Measurements from ENCODE around the gene RINL. TPM values are rescaled to one million over a fixed set of nuclear protein-coding genes. Genes with fewer than 3 reads are reported as not detected.
"Not testable (repeated sequence)": the region's sequence is repeated elsewhere in the genome, so short reads cannot be mapped to it uniquely, and the experiment has no call there.

RINL gene
- total RNA-seq, 1 donor from 2014 or later, result 65.0 TPM

DNA sequence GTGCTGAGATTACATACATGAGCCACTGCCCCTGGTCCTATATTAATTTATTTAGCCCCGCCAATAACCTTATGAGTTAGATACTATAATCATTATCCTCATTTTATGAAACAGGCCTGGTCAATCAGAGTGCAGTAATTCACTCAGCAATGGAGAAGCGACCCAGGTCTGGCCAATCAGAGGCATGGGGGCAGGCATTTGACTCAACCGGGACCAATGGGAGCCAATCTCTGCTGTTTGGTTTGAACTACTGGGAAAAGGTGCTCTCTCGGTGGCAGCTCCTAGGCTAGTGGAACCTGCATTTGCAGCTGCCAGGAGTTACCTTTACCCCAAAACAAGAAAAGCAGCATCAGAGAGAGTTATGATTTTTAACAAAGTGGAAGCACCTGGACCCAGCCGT lies 14.8 kb upstream of the RINL start:
- no peak overlapping the region for H3K27ac Mint-ChIP-seq
- POLR2A ChIA-PET, result no interaction called here
- intact Hi-C loops (cut with micrococcal nuclease), result no loop called here

DNA sequence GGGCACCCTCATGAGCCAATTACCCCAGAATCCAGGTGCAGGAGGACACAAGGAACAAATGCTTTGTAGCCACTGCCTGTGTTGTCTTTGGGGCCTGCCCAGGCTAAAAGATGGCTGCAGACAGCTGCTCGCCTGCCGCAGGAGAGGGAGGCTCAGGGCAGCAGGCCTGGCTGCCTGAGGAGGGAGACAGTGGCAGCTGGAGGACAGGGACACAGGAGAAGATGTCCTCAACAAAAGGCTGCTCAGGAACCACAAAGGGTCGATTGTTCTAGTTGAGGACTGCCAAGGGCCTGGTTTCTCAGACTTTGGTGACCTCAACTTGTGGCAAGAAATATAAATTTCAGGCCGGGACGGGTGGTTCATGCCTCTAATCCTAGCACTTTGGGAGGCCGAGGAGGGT lies 13.7 kb upstream of the RINL start:
- peaks cover 27% of the 10 kb centered on the region for H3K36me3 Mint-ChIP-seq (ENCODE audit: low read depth)
- no peaks in the 10 kb centered on the region for H3K27me3 Mint-ChIP-seq
- H3K9me3 Mint-ChIP-seq, result no peaks in the 10 kb centered on the region
- TF ChIP-seq, protein P1, sequence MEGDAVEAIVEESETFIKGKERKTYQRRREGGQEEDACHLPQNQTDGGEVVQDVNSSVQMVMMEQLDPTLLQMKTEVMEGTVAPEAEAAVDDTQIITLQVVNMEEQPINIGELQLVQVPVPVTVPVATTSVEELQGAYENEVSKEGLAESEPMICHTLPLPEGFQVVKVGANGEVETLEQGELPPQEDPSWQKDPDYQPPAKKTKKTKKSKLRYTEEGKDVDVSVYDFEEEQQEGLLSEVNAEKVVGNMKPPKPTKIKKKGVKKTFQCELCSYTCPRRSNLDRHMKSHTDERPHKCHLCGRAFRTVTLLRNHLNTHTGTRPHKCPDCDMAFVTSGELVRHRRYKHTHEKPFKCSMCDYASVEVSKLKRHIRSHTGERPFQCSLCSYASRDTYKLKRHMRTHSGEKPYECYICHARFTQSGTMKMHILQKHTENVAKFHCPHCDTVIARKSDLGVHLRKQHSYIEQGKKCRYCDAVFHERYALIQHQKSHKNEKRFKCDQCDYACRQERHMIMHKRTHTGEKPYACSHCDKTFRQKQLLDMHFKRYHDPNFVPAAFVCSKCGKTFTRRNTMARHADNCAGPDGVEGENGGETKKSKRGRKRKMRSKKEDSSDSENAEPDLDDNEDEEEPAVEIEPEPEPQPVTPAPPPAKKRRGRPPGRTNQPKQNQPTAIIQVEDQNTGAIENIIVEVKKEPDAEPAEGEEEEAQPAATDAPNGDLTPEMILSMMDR (IDR thresholded peaks at IDR 0.05), result no peak
- no peak overlapping the region for H3K27ac Mint-ChIP-seq
- ChIA-PET CTCF (no interaction called here), POLR2A (interaction anchor here (0.8 kb wide), 1 partner anchor 97 kb away, joined by 3 read pairs; no protein-coding TSS in a partner anchor)
- intact Hi-C loops (cut with micrococcal nuclease), result no loop called here
- ATAC-seq (ENCODE audit: low read depth), result no peak
- H3K4me1 Mint-ChIP-seq, result peaks cover 1% of the 10 kb centered on the region
- no peak for DNase-seq
- no peak overlapping the region for H3K4me3 Mint-ChIP-seq

More for the DNA sequence above, 14.8 kb upstream of the RINL start:
- no peaks in the 10 kb centered on the region for H3K9me3 Mint-ChIP-seq
- DNase-seq (no peak), ATAC-seq (ENCODE audit: low read depth) (no peak)
- H3K4me3 Mint-ChIP-seq, result no peak overlapping the region
- H3K27me3 Mint-ChIP-seq, result no peaks in the 10 kb centered on the region
- CTCF ChIA-PET, result no interaction called here
- H3K36me3 Mint-ChIP-seq (ENCODE audit: low read depth), result peaks cover 27% of the 10 kb centered on the region
- TF ChIP-seq, protein P1 (IDR thresholded peaks at IDR 0.05), result no peak
- H3K4me1 Mint-ChIP-seq, result peaks cover 8% of the 10 kb centered on the region

DNA sequence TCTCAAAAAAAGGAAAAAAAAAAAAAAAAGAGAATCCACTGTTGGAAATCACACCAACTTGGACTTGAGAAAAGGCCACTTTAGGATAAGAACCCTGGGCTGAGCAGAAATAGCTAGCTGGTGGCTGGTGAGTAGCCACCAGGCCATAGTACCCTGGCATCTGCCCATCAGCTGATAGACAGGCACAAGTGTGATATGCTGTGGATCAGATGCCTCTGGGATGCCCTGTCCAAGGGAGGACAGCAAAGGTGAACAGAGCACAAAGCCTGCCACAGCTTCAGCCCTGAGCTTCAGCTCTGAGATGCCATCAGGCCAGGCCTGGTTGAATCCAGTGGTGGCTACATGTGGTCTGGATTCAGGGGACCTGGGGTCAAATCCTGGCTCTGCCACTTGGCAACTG lies 12.6 kb upstream of the RINL start:
- Mint-ChIP-seq H3K27me3 (no peaks in the 10 kb centered on the region), H3K4me1 (no peaks in the 10 kb centered on the region), H3K4me3 (no peak overlapping the region), H3K27ac (no peak overlapping the region), H3K36me3 (ENCODE audit: low read depth) (peaks cover 27% of the 10 kb centered on the region), H3K9me3 (no peaks in the 10 kb centered on the region)
- intact Hi-C loops (cut with micrococcal nuclease), result no loop called here
- DNase-seq, result no peak
- ChIA-PET CTCF (no interaction called here), POLR2A (interaction anchor here (0.7 kb wide), 1 partner anchor 42 kb away, joined by 3 read pairs; no protein-coding TSS in a partner anchor)
- TF ChIP-seq, protein P1 (IDR thresholded peaks at IDR 0.05), result no peak
- ATAC-seq (ENCODE audit: low read depth), result no peak

DNA sequence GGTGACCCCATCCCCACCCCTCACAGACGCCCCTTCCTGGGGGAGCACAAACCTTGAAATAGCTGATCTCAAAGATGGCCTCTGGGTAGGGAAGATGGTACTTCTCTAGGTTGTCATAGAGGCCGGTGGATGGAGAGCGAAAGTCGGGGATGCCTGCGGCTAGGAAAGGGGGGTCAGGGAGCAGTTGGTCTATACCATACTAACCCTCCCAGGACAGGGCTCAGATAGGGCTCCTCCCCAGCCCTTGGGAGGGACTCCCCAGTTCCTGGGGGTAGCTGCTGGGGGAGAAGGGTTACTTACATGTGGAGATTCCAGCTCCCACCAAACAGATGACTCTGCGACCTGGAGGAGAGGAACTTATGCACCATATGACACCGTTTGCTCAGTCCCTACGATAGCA lies 11.7 kb upstream of the RINL start:
- DNase-seq, result no peak
- no peak overlapping the region for H3K4me3 Mint-ChIP-seq
- no peaks in the 10 kb centered on the region for H3K9me3 Mint-ChIP-seq
- H3K36me3 Mint-ChIP-seq (ENCODE audit: low read depth), result peaks cover 27% of the 10 kb centered on the region
- CTCF ChIA-PET, result interaction anchor here (0.7 to 1.3 kb wide), 2 partner anchors 41 to 58 kb away, joined by 3 read pairs; partner anchors contain the start of gene ECH1
- no peaks in the 10 kb centered on the region for H3K4me1 Mint-ChIP-seq
- H3K27ac Mint-ChIP-seq, result no peak overlapping the region
- POLR2A ChIA-PET, result interaction anchor here (0.5 to 1.4 kb wide), 3 partner anchors 11 to 38 kb away, joined by 4 read pairs; partner anchors contain the start of gene RINL
- ATAC-seq (ENCODE audit: low read depth), result no peak
- TF ChIP-seq, protein P1 (IDR thresholded peaks at IDR 0.05), result no peak
- no peaks in the 10 kb centered on the region for H3K27me3 Mint-ChIP-seq
- intact Hi-C loops (cut with micrococcal nuclease), result loop anchor here (10.0 kb wide), 1 partner anchor 375 kb away; no protein-coding TSS in a partner anchor

DNA sequence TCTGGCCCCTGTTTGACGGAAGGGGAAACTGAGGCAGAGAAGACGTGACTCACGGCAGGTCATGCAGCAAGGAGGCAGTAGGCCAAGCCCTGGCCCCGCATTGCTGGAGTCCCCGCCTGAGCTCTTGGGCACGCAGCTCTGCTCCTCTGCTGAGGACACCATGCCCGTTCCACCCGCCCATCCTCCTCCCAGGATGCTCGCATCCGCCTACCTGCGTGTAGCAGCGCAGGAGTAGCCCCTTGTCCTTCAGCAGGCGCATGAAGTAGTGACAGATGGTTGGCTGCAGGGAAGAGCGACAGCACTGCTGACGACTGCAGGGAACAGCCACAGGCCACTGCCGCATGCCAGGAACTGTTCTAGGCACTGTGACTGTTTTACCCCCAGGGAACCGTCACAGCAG lies 10.8 kb upstream of the RINL start:
- H3K36me3 Mint-ChIP-seq (ENCODE audit: low read depth), result peaks cover 25% of the 10 kb centered on the region
- no peak overlapping the region for H3K27ac Mint-ChIP-seq
- TF ChIP-seq, protein P1 (IDR thresholded peaks at IDR 0.05), result no peak
- H3K4me1 Mint-ChIP-seq, result no peaks in the 10 kb centered on the region
- CTCF ChIA-PET, result interaction anchor here (1.3 to 2.7 kb wide), 7 partner anchors 8 to 485 kb away, joined by 3 to 22 read pairs (median 10); partner anchors contain the start of genes ECH1, FAM98C, MRPS12 and RINL
- no peaks in the 10 kb centered on the region for H3K27me3 Mint-ChIP-seq
- no peaks in the 10 kb centered on the region for H3K9me3 Mint-ChIP-seq
- no peak for DNase-seq
- intact Hi-C loops (cut with micrococcal nuclease), result loop anchor here (10.0 kb wide), 1 partner anchor 374 kb away; no protein-coding TSS in a partner anchor
- no peak for ATAC-seq (ENCODE audit: low read depth)
- POLR2A ChIA-PET, result interaction anchor here (1.4 to 1.6 kb wide), 2 partner anchors 10 to 40 kb away, joined by 4 to 8 read pairs; partner anchors contain the start of gene RINL
- H3K4me3 Mint-ChIP-seq, result no peak overlapping the region

DNA sequence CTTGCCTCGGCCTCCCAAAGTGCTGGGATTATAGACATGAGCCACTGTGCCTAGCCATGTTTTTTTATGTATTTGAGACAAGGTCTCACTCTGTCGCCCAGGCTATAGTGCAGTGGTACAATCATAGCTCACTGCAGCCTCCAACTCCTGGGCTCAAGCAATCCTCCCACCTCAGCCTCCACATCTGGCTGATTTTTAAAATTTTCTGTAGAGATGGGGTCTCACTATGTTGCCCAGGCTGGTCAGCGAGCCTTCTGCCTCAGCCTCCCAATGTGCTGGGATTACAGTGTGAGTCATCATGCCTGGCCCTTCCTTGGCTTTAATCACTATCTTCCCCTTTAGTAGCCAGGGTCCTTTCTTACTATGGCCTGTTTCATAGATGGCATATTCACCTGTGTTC lies 6.6 kb upstream of the RINL start:
- POLR2A ChIA-PET; H3K27me3 Mint-ChIP-seq; DNase-seq; ATAC-seq (ENCODE audit: low read depth); H3K9me3 Mint-ChIP-seq; H3K4me3 Mint-ChIP-seq; H3K27ac Mint-ChIP-seq: not testable (repeated sequence)
- H3K36me3 Mint-ChIP-seq (ENCODE audit: low read depth), result peaks cover 28% of the 10 kb centered on the region
- CTCF ChIA-PET, result interaction anchor here (1.4 kb wide), 1 partner anchor 482 kb away, joined by 3 read pairs; the partner anchor contains the start of gene FAM98C
- intact Hi-C loops (cut with micrococcal nuclease), result loop anchor here (10.0 kb wide), 1 partner anchor 370 kb away; no protein-coding TSS in a partner anchor
- peaks cover 19% of the 10 kb centered on the region for H3K4me1 Mint-ChIP-seq

Data from activated B cell treated with CpG ODN at 0.5 μM for 24 hours (primary cell).